GM04504 (cell line): ENCODE data around the gene NLRX1.
"Not testable (repeated sequence)": the region's sequence is repeated elsewhere in the genome, so short reads cannot be mapped to it uniquely, and the experiment has no call there.

Experiments used
- DNase-seq: peaks from one replicate; pipeline ENCODE4 v3.0.0-alpha.2; 2012; ENCODE audit warnings: low read depth

The NLRX1 gene

GRCh38 chr11:119168471-119169281, at the start of gene NLRX1:
NLRX1 (plus strand) TSS chr11:119168725; CDS start chr11:119171404, 2,679 bp downstream.
- DNase-seq = peak; percentile 60

GRCh38 chr11:119118946-119119345, 49.6 kb upstream of the NLRX1 start:
- no peak for DNase-seq

- DNase-seq = no peak
These were observed 47.9 kb upstream of the NLRX1 start for GRCh38 chr11:119120639-119121007.

GRCh38 chr11:119121008-119121810, 47.3 kb upstream of the NLRX1 start, which contains the start of gene HINFP:
HINFP (plus strand) TSS chr11:119121580; CDS start chr11:119126945, 5,365 bp downstream.
- DNase-seq = peak; percentile 96

GRCh38 chr11:119121811-119122124, 46.8 kb upstream of the NLRX1 start:
- DNase-seq = no peak

- no peak for DNase-seq
These were observed 42.7 kb upstream of the NLRX1 start for GRCh38 chr11:119125821-119126220.

- no peak for DNase-seq
These were observed 41.8 kb upstream of the NLRX1 start for GRCh38 chr11:119126675-119127268.

GRCh38 chr11:119130662-119131061, 37.9 kb upstream of the NLRX1 start:
- DNase-seq = no peak

- no peak for DNase-seq
These were observed 34.0 kb upstream of the NLRX1 start for GRCh38 chr11:119134389-119134978.

GRCh38 chr11:119139276-119139675, 29.2 kb upstream of the NLRX1 start:
- DNase-seq = not testable (repeated sequence)

GRCh38 chr11:119144825-119145486, 23.6 kb upstream of the NLRX1 start:
- peak; percentile 24 for DNase-seq

- no peak for DNase-seq
These were observed 23.0 kb upstream of the NLRX1 start for GRCh38 chr11:119145551-119145950.

GRCh38 chr11:119147604-119148333, 20.8 kb upstream of the NLRX1 start:
- no peak for DNase-seq

GRCh38 chr11:119148720-119149017, 19.9 kb upstream of the NLRX1 start:
- no peak for DNase-seq

- DNase-seq = no peak
These were observed 19.3 kb upstream of the NLRX1 start, which contains the start of gene ABCG4 for GRCh38 chr11:119149018-119149785. ABCG4 (plus strand) TSS chr11:119149052; CDS start chr11:119149966, 914 bp downstream.

- DNase-seq = no peak
These were observed 18.7 kb upstream of the NLRX1 start for GRCh38 chr11:119149786-119150275.

- DNase-seq = no peak
These were observed 16.5 kb upstream of the NLRX1 start for GRCh38 chr11:119152043-119152442.

- DNase-seq = no peak
These were observed 15.9 kb upstream of the NLRX1 start for GRCh38 chr11:119152604-119153003.

GRCh38 chr11:119153049-119153818, 15.3 kb upstream of the NLRX1 start:
- DNase-seq = no peak

- DNase-seq = no peak
These were observed 14.3 kb upstream of the NLRX1 start for GRCh38 chr11:119154178-119154577.
